IPS-18a (cell line): ENCODE measurements around the gene CD8B.

Experiments
- H3K27ac ChIP-seq: one replicate; pipeline ENCODE4 v1.5.1; 2013; ENCODE audit warnings: low read length
- H3K27me3 ChIP-seq: one replicate; pipeline ENCODE4 v1.6.1; 2013; ENCODE audit warnings: mild to moderate bottlenecking, low read length; ENCODE audit not compliant: control insufficient read depth, insufficient read depth
- H3K36me3 ChIP-seq: one replicate; pipeline ENCODE4 v1.6.1; 2013; ENCODE audit warnings: low read depth, low read length; ENCODE audit not compliant: control insufficient read depth
- H3K4me1 ChIP-seq: one replicate; pipeline ENCODE4 v1.6.1; 2013; ENCODE audit warnings: low read depth, low read length; ENCODE audit not compliant: control insufficient read depth
- H3K4me3 ChIP-seq: one replicate; pipeline ENCODE4 v1.5.1; 2013; ENCODE audit warnings: low read length
- H3K9ac ChIP-seq: one replicate; pipeline ENCODE4 v1.6.1; 2013; ENCODE audit warnings: mild to moderate bottlenecking, low read length, moderate library complexity
- H3K9me3 ChIP-seq: one replicate; pipeline ENCODE4 v1.6.1; 2013; ENCODE audit warnings: low read depth, low read length; ENCODE audit not compliant: control insufficient read depth

CD8B gene

GRCh38 chr2:86832334-86833096 is 29.2 kb downstream of the CD8B start:
- Histone ChIP-seq H3K36me3 (no peaks in the 10 kb centered on the region), H3K9me3 (no peaks in the 10 kb centered on the region), H3K27me3 (no peaks in the 10 kb centered on the region), H3K4me1 (no peaks in the 10 kb centered on the region), H3K9ac (no peak overlapping the region), H3K4me3 (no peak overlapping the region), H3K27ac (no peak overlapping the region)

- no peaks in the 10 kb centered on the region for H3K27me3 ChIP-seq
- H3K36me3 ChIP-seq: no peaks in the 10 kb centered on the region
- no peak overlapping the region for H3K4me3 ChIP-seq
- H3K9ac ChIP-seq: no peak overlapping the region
- no peak overlapping the region for H3K27ac ChIP-seq
- no peaks in the 10 kb centered on the region for H3K9me3 ChIP-seq
- H3K4me1 ChIP-seq: no peaks in the 10 kb centered on the region
Observed at GRCh38 chr2:86831537-86831936, 30.1 kb downstream of the CD8B start.

GRCh38 chr2:86826951-86827350 is 34.7 kb downstream of the CD8B start:
- H3K4me1 ChIP-seq: no peaks in the 10 kb centered on the region

GRCh38 chr2:86825693-86826381 is 35.8 kb downstream of the CD8B start:
- no peak overlapping the region for H3K9ac ChIP-seq
- H3K27me3 ChIP-seq: no peaks in the 10 kb centered on the region
- H3K9me3 ChIP-seq: no peaks in the 10 kb centered on the region

More at GRCh38 chr2:86826951-86827350, 34.7 kb downstream of the CD8B start:
- no peaks in the 10 kb centered on the region for H3K9me3 ChIP-seq
- no peak overlapping the region for H3K27ac ChIP-seq
- no peaks in the 10 kb centered on the region for H3K36me3 ChIP-seq
- H3K27me3 ChIP-seq: no peaks in the 10 kb centered on the region
- no peak overlapping the region for H3K4me3 ChIP-seq
- no peak overlapping the region for H3K9ac ChIP-seq

GRCh38 chr2:86825036-86825692 is 36.5 kb downstream of the CD8B start:
- no peaks in the 10 kb centered on the region for H3K36me3 ChIP-seq
- H3K9ac ChIP-seq: no peak overlapping the region
- H3K9me3 ChIP-seq: no peaks in the 10 kb centered on the region
- H3K27me3 ChIP-seq: no peaks in the 10 kb centered on the region
- no peak overlapping the region for H3K4me3 ChIP-seq
- H3K27ac ChIP-seq: no peak overlapping the region
- no peaks in the 10 kb centered on the region for H3K4me1 ChIP-seq

More at GRCh38 chr2:86825693-86826381, 35.8 kb downstream of the CD8B start:
- Histone ChIP-seq H3K27ac (no peak overlapping the region), H3K4me1 (no peaks in the 10 kb centered on the region), H3K36me3 (no peaks in the 10 kb centered on the region), H3K4me3 (no peak overlapping the region)

GRCh38 chr2:86822668-86823345 is 38.9 kb downstream of the CD8B start:
- H3K36me3 ChIP-seq: no peaks in the 10 kb centered on the region
- no peak overlapping the region for H3K9ac ChIP-seq
- H3K4me1 ChIP-seq: no peaks in the 10 kb centered on the region
- no peak overlapping the region for H3K27ac ChIP-seq
- H3K27me3 ChIP-seq: no peaks in the 10 kb centered on the region
- no peak overlapping the region for H3K4me3 ChIP-seq
- H3K9me3 ChIP-seq: no peaks in the 10 kb centered on the region

- Histone ChIP-seq H3K36me3 (no peaks in the 10 kb centered on the region), H3K9ac (no peak overlapping the region), H3K4me1 (no peaks in the 10 kb centered on the region), H3K27ac (no peak overlapping the region), H3K27me3 (no peaks in the 10 kb centered on the region), H3K4me3 (no peak overlapping the region), H3K9me3 (no peaks in the 10 kb centered on the region)
Observed at GRCh38 chr2:86821842-86822241, 39.8 kb downstream of the CD8B start.

GRCh38 chr2:86821306-86821705 is 40.4 kb downstream of the CD8B start:
- no peak overlapping the region for H3K9ac ChIP-seq
- no peaks in the 10 kb centered on the region for H3K36me3 ChIP-seq
- no peaks in the 10 kb centered on the region for H3K27me3 ChIP-seq
- no peak overlapping the region for H3K4me3 ChIP-seq
- no peaks in the 10 kb centered on the region for H3K4me1 ChIP-seq
- H3K9me3 ChIP-seq: no peaks in the 10 kb centered on the region
- no peak overlapping the region for H3K27ac ChIP-seq

- Histone ChIP-seq H3K27ac (no peak overlapping the region), H3K27me3 (no peaks in the 10 kb centered on the region), H3K4me1 (no peaks in the 10 kb centered on the region), H3K9me3 (no peaks in the 10 kb centered on the region), H3K9ac (no peak overlapping the region), H3K4me3 (no peak overlapping the region), H3K36me3 (no peaks in the 10 kb centered on the region)
Observed at GRCh38 chr2:86818957-86819356, 42.7 kb downstream of the CD8B start.

- Histone ChIP-seq H3K27ac (no peak overlapping the region), H3K9ac (no peak overlapping the region), H3K4me3 (no peak overlapping the region), H3K9me3 (no peaks in the 10 kb centered on the region), H3K4me1 (no peaks in the 10 kb centered on the region), H3K27me3 (no peaks in the 10 kb centered on the region), H3K36me3 (no peaks in the 10 kb centered on the region)
Observed at GRCh38 chr2:86818114-86818801, 43.4 kb downstream of the CD8B start.

GRCh38 chr2:86815611-86816010 is 46.1 kb downstream of the CD8B start:
- H3K4me3 ChIP-seq: no peak overlapping the region
- no peak overlapping the region for H3K9ac ChIP-seq
- H3K27ac ChIP-seq: no peak overlapping the region
- no peaks in the 10 kb centered on the region for H3K27me3 ChIP-seq
- H3K9me3 ChIP-seq: no peaks in the 10 kb centered on the region
- no peaks in the 10 kb centered on the region for H3K4me1 ChIP-seq
- no peaks in the 10 kb centered on the region for H3K36me3 ChIP-seq
